ENCODE measurements around the gene CADPS2.

GRCh38 chr7:122616951-122617350, 269.3 kb downstream of the CADPS2 start:
- TF ChIP-seq, protein P1, sequence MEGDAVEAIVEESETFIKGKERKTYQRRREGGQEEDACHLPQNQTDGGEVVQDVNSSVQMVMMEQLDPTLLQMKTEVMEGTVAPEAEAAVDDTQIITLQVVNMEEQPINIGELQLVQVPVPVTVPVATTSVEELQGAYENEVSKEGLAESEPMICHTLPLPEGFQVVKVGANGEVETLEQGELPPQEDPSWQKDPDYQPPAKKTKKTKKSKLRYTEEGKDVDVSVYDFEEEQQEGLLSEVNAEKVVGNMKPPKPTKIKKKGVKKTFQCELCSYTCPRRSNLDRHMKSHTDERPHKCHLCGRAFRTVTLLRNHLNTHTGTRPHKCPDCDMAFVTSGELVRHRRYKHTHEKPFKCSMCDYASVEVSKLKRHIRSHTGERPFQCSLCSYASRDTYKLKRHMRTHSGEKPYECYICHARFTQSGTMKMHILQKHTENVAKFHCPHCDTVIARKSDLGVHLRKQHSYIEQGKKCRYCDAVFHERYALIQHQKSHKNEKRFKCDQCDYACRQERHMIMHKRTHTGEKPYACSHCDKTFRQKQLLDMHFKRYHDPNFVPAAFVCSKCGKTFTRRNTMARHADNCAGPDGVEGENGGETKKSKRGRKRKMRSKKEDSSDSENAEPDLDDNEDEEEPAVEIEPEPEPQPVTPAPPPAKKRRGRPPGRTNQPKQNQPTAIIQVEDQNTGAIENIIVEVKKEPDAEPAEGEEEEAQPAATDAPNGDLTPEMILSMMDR (IDR thresholded peaks at IDR 0.05), result no peak
- TF ChIP-seq ZFX (IDR thresholded peaks at IDR 0.05; ENCODE audit: borderline replicate concordance), result no peak
